Endothelial cell of umbilical vein (primary cell): ENCODE results near the gene RIOX2.

Experiments used
- CTCF ChIP-seq, 2 donors: IDR thresholded peaks; 1 replicate in 1 of 2; 2 replicates in 1 of 2; pipeline ENCODE4 v1.5.1; 2011; ENCODE audit warnings: low read length in 2 of 2, mild to moderate bottlenecking in 2 of 2, moderate library complexity in 2 of 2, control low read depth in 1 of 2, inconsistent platforms in 1 of 2, low read depth in 1 of 2; ENCODE audit not compliant: insufficient read depth in 1 of 2; ENCODE audit errors: extremely low read depth in 1 of 2
- EZH2 ChIP-seq: IDR thresholded peaks from 2 replicates; pipeline ENCODE4 v1.6.1; 2012; ENCODE audit warnings: borderline replicate concordance, low read depth, mild to moderate bottlenecking, moderate library complexity, low read length, inconsistent platforms; ENCODE audit not compliant: severe bottlenecking
- FOS ChIP-seq: IDR thresholded peaks from 2 replicates; pipeline ENCODE4 v1.6.1; 2011; ENCODE audit warnings: mild to moderate bottlenecking, low read length, moderate library complexity, borderline replicate concordance; ENCODE audit not compliant: insufficient read depth
- GATA2 ChIP-seq: IDR thresholded peaks from 2 replicates; pipeline ENCODE4 v1.7.0; 2011; ENCODE audit warnings: low read depth, mild to moderate bottlenecking, moderate library complexity, mixed read lengths, low read length; ENCODE audit not compliant: insufficient read length, insufficient read depth
- JUN ChIP-seq: IDR thresholded peaks from 2 replicates; pipeline ENCODE4 v1.6.1; 2011; ENCODE audit warnings: borderline replicate concordance, low read depth; ENCODE audit not compliant: insufficient read length, insufficient read depth
- MYC ChIP-seq: IDR thresholded peaks from one replicate; pipeline ENCODE4 v1.6.1; 2011; ENCODE audit warnings: mild to moderate bottlenecking, low read depth, low read length
- POLR2A ChIP-seq: IDR thresholded peaks from 2 replicates; pipeline ENCODE4 v1.6.1; 2012; ENCODE audit warnings: low read depth, mild to moderate bottlenecking, control low read depth, low read length
- POLR2AphosphoS5 ChIP-seq: IDR thresholded peaks from 2 replicates; pipeline ENCODE4 v1.6.1; 2012; ENCODE audit warnings: low read depth, mild to moderate bottlenecking, control low read depth, low read length, moderate library complexity; ENCODE audit not compliant: insufficient read depth

- no peak for TF ChIP-seq CTCF (IDR thresholded peaks at IDR 0.05; ENCODE audit: extremely low read depth in 1 of 2, insufficient read depth in 1 of 2, low read depth in 1 of 2, low read length in 2 of 2)
- TF ChIP-seq POLR2A = no peak
- no peak for TF ChIP-seq EZH2
- TF ChIP-seq MYC = no peak
- TF ChIP-seq POLR2AphosphoS5 = no peak
- TF ChIP-seq FOS = no peak
- TF ChIP-seq JUN = no peak
- TF ChIP-seq GATA2 = no peak
Observed at GRCh38 chr3:97896547-97896946, 75.7 kb downstream of the RIOX2 start.
